Fibroblast of skin of back (primary cell): ENCODE data around the gene MPND. TPM values are rescaled to one million over a fixed set of nuclear protein-coding genes. Genes with fewer than 3 reads are reported as not detected.

Experiments used
- DNase-seq: peaks from one replicate; pipeline ENCODE4 v3.0.0-alpha.2; 2013
- polyA plus RNA-seq, 2 experiments: library from polyadenylated mRNA; unstranded; fragments of 120-200 nt; gene quantifications; one replicate each; pipeline ENCODE4 v1.2.1, GENCODE V29; 2013; ENCODE audit not compliant: insufficient read length in 2 of 2

MPND gene, protein sequence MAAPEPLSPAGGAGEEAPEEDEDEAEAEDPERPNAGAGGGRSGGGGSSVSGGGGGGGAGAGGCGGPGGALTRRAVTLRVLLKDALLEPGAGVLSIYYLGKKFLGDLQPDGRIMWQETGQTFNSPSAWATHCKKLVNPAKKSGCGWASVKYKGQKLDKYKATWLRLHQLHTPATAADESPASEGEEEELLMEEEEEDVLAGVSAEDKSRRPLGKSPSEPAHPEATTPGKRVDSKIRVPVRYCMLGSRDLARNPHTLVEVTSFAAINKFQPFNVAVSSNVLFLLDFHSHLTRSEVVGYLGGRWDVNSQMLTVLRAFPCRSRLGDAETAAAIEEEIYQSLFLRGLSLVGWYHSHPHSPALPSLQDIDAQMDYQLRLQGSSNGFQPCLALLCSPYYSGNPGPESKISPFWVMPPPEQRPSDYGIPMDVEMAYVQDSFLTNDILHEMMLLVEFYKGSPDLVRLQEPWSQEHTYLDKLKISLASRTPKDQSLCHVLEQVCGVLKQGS
- polyA plus RNA-seq (2013, experiment 1 of 2; ENCODE audit: insufficient read length) = 15.4 TPM
- polyA plus RNA-seq (2013, experiment 2 of 2; ENCODE audit: insufficient read length) = 15.8 TPM

DNA sequence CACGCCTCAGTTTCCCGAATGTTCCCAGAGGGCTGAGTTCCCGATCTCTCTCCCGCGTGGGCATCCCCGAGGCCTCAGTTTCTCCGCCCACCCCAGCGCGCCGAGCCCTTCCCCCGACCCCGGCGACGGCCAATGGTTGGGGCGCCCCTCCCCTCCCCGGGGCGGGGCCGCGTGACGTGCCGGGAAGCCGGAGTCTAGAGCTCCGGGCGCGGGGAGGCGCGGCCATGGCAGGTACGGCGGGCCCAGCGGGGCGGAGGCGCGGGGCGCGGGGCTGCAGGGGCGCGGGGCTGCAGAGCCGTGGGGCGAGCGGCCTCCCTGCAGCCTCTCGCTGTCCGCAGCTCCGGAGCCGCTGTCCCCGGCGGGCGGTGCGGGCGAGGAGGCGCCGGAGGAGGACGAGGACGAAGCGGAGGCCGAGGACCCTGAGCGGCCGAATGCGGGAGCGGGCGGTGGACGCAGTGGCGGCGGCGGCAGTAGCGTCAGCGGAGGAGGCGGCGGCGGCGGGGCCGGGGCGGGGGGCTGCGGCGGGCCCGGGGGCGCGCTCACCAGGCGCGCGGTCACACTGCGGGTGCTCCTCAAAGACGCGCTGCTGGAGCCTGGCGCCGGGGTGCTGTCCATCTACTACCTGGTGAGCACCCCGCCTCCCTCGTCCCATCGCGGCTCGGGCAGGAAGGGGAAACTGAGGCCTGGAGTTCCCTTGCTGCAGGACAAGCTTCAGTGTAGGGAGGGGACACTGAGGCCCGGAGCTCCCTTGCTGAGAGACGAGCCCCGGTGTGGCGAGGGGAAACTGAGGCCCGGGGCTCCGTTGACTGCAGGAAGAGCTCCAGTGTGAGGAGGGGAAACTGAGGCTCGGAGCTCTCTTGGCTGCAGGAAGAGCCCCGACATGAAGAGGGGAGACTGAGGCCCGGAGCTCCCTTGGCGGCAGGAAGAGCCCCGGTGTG, at the start of gene MPND:
TSS of gene MPND (plus strand) at position 193 of the 938 bp plus-strand sequence. CDS start at position 225, 32 bp downstream.
- peak; percentile 84 for DNase-seq

DNA sequence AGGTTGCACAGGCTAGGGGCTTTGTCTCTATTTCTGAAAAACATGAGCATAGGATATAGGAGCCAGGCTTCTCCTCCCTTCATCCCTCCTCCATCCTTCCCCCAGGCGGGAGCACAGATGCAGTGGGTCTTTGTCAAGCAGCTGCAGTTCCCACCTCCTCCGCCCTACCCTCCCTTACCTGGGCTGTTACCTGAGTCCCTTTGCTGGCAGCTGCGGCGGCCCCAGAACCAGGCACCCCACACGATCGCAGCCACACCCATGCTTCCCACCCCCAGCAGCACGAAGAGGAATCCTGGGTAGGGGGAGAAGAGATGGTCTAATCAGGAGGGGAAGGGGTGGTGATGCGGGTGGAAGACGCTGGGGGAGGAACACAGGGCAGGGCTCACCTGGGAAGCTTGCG, 49.0 kb upstream of the MPND start:
- DNase-seq = no peak

DNA sequence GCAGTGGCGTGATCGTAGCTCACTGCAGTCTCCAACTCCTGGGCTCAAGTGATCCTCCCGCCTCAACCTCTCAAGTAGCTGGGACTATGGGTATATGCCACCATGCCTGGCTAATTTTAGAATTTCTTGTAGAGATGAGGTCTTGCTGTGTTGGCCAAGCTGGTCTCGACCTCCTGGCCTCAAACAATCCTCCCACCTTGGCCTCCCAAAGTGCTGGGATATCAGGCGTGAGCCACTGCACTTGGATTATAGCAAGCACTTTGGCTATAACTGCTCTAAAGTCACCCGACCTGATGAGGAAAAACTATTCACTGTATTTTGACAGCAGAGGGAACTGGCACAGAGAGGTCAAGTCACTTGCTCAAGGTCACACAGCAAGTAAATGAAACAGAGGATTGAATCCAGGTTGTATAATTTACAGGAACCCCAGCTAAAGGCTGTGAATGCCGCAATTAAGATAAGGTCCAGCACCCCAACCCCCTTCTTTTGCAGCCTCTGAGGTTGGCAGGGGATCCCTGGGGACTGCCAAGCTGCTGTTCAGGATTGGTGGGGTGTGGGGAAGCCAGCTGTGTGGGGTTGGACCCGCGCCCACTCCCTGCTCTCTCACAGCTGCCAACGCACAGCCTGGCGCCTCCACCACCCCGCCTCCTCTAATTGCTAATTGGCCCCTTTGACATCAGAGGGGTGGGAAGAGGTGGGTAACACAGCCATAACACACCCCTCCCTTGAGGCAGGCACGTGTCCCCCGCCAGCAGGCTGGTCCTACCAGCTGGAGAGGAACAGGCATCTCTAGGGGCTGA, 47.2 kb upstream of the MPND start:
- DNase-seq = no peak

DNA sequence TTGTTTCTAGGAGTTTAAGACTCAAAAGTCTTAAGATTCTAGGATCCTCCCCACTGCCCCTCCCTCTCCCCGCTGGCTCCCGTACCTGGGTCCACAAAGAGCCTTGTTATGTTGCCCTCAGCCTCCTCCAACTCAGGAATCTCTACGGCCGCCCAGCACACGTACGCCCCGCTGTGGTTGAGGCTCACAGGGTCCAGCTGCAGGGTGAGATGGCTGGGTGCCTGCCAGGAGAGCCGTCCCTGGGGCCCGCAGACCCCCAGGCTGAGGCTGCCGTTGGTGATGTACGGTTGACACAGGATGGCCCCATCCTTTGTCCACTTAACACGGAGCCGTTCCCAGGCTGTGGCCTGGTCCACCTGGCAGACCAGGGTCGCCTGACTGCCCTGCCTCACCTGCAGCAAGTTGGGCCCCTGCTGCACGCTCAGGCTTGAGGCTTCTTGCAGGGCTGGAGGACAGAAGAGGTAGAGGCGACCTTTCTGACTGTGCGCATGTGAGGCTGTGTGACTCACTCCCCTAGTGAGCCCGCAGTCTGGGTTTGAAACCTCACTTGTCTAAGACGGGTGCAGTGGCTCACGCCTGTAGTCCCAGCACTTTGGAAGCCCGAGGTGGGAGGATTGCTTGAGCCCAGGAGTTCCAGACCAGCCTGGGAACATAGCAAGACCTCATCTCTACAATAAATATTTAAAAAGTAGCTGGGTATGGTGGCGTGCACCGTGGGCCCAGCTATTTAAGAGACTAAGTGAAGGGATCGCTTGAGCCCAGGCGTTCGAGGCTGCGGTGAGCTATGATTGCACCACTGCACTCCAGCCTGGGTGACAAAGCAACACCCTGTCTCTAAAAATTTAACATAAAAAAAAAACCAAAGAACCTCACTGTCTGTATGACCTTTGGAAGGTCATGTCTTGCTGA, 45.2 kb upstream of the MPND start:
- no peak for DNase-seq

- no peak for DNase-seq
These were observed 44.4 kb upstream of the MPND start for GRCh38 chr19:4298810-4299550.

GRCh38 chr19:4300589-4300988, 42.8 kb upstream of the MPND start:
- DNase-seq = no peak

DNA sequence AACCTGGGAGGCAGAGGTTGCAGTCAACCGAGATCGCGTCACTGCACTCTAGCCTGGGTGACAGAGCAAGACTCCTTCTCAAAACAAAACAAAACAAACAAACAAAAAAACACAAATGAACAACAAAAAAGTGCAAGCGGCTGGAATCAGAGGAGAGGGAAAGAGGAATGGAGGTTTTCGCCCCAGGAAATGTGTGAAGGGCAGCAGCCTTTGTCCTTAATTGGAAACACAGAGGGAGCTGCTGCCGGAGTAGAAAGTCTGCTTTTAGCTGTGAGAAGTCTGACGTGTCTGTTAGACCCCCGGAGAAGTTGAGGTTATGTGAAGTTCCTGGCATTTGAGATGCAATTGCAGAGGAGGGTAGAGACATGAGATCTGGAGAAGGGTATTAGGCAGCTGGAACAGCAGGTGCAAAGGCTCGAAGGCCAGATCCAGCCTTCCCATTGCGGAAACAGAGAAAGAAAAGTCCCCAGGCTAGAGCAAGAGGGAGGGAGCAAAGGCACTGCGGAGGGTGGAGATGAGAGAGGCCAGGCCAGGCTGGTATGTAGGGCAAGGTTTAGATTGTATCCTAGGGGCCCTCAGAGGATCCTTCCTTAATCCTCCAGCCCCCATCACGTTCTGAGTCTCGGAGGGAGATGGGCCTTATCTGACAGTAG, 41.6 kb upstream of the MPND start:
- DNase-seq = no peak

GRCh38 chr19:4302243-4302640, 41.1 kb upstream of the MPND start, which contains the start of gene TMIGD2:
Gene TMIGD2 (minus strand): TSS chr19:4302389. CDS start chr19:4302385, 4 bp downstream.
- DNase-seq = no peak

- DNase-seq = no peak
These were observed 39.4 kb upstream of the MPND start for GRCh38 chr19:4303819-4304537.

- peak; percentile 69 for DNase-seq
These were observed 38.7 kb upstream of the MPND start, which contains the start of gene FSD1 for GRCh38 chr19:4304538-4305256. Gene FSD1 (plus strand): TSS chr19:4304598. CDS start chr19:4304747, 149 bp downstream.

- DNase-seq = no peak
These were observed 38.1 kb upstream of the MPND start for GRCh38 chr19:4305257-4305612.

DNA sequence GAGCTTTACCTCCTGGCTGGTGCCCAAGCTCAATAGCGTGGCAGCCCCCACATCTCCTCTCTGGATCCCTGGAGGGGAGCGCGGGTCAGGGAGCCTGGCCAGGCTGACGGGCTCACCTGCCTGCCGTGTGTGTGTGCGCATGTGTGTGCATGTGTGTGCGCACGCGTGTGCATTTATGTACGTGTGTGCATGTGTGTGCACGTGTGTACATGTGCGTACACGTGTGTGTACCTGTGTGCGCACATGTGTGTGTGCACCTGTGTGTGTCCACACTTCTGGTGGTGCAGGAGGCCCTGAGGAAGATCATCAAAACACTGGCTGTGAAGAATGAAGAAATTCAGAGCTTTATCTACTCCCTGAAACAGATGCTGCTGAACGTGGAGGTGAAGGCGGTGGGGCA, 37.7 kb upstream of the MPND start:
- no peak for DNase-seq

DNA sequence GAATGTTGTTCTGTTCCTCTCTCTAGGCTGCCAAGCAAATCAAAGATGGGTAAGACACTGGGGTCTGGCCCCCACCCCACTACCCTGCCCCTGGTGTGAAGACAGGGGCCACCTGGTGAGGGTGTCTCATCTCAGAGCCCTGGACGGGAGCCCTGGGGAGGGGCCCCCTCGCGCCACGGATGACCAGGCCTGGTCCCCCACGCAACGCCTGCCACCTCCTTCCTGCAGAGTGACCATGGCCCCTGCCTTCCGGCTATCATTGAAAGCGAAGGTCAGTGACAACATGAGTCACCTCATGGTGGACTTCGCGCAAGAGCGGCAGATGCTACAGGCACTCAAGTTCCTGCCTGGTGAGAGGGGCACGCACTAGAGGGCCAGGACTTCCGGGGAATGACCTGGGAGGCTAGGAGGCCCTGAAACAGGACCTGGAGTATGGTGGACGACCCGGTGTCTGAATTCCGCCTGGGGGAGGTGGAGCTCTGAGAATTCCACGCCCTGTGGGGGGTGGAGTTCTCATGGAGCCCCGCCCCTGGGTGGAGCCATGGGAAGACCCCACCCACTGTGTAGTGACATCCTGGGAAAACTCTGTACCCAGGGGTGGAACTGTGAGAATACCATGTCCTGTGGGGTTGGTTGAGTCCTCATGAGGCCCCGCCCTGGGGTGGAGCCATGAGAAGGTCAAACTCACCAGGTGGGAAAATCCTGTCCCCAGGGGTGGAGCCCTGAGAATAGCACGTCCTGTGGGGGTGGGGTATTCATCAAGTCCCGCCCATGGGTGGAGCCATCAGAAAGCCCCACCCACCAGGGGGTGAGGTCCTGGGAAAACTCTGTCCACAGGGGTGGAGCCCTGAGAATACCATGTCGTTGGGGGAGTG, 32.9 kb upstream of the MPND start:
- no peak for DNase-seq

DNA sequence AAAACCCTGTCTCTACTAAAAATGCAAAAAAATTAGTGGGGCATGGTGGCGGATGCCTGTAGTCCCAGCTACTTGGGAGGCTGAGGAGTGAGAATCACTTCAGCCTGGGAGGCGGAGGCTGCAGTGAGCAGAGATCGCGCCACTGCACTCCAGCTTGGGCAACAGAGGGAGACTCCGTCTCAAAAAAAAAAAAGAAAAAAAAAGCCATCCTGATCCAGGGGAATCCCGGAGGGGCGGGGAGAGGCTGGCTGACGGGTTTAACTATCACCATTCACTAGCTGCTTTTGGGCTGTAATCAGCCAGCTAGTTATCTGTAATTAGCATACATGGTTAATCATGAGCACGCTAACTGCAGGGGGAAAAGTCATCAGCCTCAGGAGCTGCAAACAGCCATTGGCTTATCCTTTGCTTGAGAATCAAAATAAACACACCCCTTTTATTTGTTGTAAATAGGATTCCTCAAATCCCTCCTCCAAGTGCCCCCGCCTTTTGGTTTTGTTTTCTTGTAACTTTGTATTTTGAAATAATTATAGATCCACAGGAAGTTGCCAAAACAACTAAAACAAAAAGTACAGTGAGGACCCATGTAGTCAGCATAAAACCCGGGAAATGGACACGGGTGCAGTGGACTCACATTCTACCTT, 29.4 kb upstream of the MPND start:
- no peak for DNase-seq

DNA sequence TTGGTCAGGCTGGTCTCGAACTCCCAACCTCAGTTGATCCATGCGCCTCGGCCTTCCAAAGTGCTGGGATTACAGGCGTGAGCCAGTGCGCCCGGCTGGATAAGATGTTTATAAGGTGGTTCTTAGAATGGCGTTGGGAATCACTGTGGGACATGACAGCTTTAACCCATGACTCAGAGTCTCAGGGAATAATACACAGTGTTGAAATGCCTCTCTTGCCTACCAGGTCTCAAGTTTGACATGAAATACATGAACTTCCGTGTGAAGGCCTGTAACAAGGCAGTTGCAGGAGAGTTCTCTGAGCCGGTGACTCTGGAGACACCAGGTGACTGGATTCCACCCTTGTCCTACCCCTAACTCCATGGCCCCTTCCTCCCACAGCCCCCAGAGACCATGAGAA, 26.4 kb upstream of the MPND start:
- DNase-seq = no peak

DNA sequence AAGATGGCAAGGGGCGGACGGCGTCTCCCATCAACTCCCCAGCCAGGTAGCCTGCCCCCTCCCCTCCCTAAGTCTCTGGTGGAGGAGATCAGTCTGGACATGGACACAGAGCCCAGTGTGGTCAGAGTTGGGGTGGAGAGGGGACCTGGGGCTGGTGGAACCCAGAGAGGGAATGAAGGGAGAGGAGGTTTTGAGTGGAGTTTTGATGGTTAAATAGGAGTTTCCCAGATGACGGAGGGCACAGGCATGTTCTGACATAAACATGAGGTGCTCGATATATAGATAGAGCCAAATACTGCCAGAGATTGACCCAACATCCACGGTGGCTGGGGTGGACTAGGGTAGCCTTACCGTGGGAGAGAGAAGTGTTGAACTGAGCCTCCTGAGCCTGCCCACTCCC, 24.9 kb upstream of the MPND start:
- DNase-seq = no peak
